Skeletal muscle cell (primary cell): ENCODE measurements around the gene OCA2.
"Not testable (repeated sequence)": the region's sequence is repeated elsewhere in the genome, so short reads cannot be mapped to it uniquely, and the experiment has no call there.

ENCODE experiments used
- DNase-seq: peaks from one replicate; pipeline ENCODE4 v3.0.0-alpha.2; 2010; ENCODE audit warnings: low read depth
- H3K4me3 ChIP-seq: 2 replicates; pipeline ENCODE4 v1.5.1; 2011; ENCODE audit warnings: low read depth, mild to moderate bottlenecking, control low read depth, low read length, moderate library complexity

OCA2 gene

GRCh38 chr15:27983496-27983895 lies 115.6 kb downstream of the OCA2 start:
- no peak overlapping the region for H3K4me3 ChIP-seq
- DNase-seq, result no peak

- DNase-seq, result no peak
- no peak overlapping the region for H3K4me3 ChIP-seq
These were observed 121.4 kb downstream of the OCA2 start for GRCh38 chr15:27977696-27978095.

GRCh38 chr15:27973886-27974285 lies 125.2 kb downstream of the OCA2 start:
- H3K4me3 ChIP-seq, result no peak overlapping the region
- no peak for DNase-seq

GRCh38 chr15:27970661-27971392 lies 128.3 kb downstream of the OCA2 start:
- no peak for DNase-seq
- no peak overlapping the region for H3K4me3 ChIP-seq

GRCh38 chr15:27967541-27967940 lies 131.6 kb downstream of the OCA2 start:
- no peak overlapping the region for H3K4me3 ChIP-seq
- DNase-seq, result no peak

- no peak for DNase-seq
- no peak overlapping the region for H3K4me3 ChIP-seq
These were observed 133.6 kb downstream of the OCA2 start for GRCh38 chr15:27965546-27965945.

- no peak overlapping the region for H3K4me3 ChIP-seq
- no peak for DNase-seq
These were observed 137.3 kb downstream of the OCA2 start for GRCh38 chr15:27961801-27962200.

GRCh38 chr15:27958911-27959578 lies 140.1 kb downstream of the OCA2 start:
- no peak overlapping the region for H3K4me3 ChIP-seq
- no peak for DNase-seq

GRCh38 chr15:27956285-27956684 lies 142.8 kb downstream of the OCA2 start:
- no peak for DNase-seq
- H3K4me3 ChIP-seq, result no peak overlapping the region

GRCh38 chr15:27955087-27955486 lies 144.0 kb downstream of the OCA2 start:
- no peak for DNase-seq
- H3K4me3 ChIP-seq, result no peak overlapping the region

- not testable (repeated sequence) for DNase-seq, H3K4me3 ChIP-seq
These were observed 146.5 kb downstream of the OCA2 start for GRCh38 chr15:27952593-27952992.

- DNase-seq, result no peak
- no peak overlapping the region for H3K4me3 ChIP-seq
These were observed 147.8 kb downstream of the OCA2 start for GRCh38 chr15:27951191-27951890.

GRCh38 chr15:27949089-27949488 lies 150.0 kb downstream of the OCA2 start:
- no peak overlapping the region for H3K4me3 ChIP-seq
- no peak for DNase-seq

- H3K4me3 ChIP-seq, result no peak overlapping the region
These were observed 159.9 kb downstream of the OCA2 start for GRCh38 chr15:27939246-27939645.

GRCh38 chr15:27937851-27938250 lies 161.3 kb downstream of the OCA2 start:
- no peak overlapping the region for H3K4me3 ChIP-seq
- DNase-seq, result no peak

More at GRCh38 chr15:27939246-27939645, 159.9 kb downstream of the OCA2 start:
- no peak for DNase-seq

- no peak for DNase-seq
- no peak overlapping the region for H3K4me3 ChIP-seq
These were observed 163.0 kb downstream of the OCA2 start for GRCh38 chr15:27936164-27936563.

GRCh38 chr15:27935328-27935727 lies 163.8 kb downstream of the OCA2 start:
- DNase-seq, result no peak
- H3K4me3 ChIP-seq, result no peak overlapping the region

GRCh38 chr15:27934782-27935181 lies 164.3 kb downstream of the OCA2 start:
- DNase-seq, result no peak
- no peak overlapping the region for H3K4me3 ChIP-seq

- no peak overlapping the region for H3K4me3 ChIP-seq
- no peak for DNase-seq
These were observed 165.6 kb downstream of the OCA2 start for GRCh38 chr15:27933562-27933961.

- no peak for DNase-seq
- no peak overlapping the region for H3K4me3 ChIP-seq
These were observed 166.5 kb downstream of the OCA2 start for GRCh38 chr15:27932600-27932999.

GRCh38 chr15:27928386-27928785 lies 170.7 kb downstream of the OCA2 start:
- no peak for DNase-seq
- no peak overlapping the region for H3K4me3 ChIP-seq
